Measurements from ENCODE around the gene NOP14. TPM values are rescaled to one million over a fixed set of nuclear protein-coding genes. Genes with fewer than 3 reads are reported as not detected.

Gene NOP14
- total RNA-seq, 4 donors from 2014 or later: 18.2 to 39.6 (median 26.8) TPM

GRCh38 chr4:3009422-3009821 is 46.2 kb upstream of the NOP14 start:
- H3K27ac ChIP-seq: no peak overlapping the region
- H3K9me3 ChIP-seq: no peaks in the 10 kb centered on the region
- H3K4me3 ChIP-seq: no peak overlapping the region
- no peaks in the 10 kb centered on the region for H3K27me3 ChIP-seq
- peaks cover 0 to 12% (median 3%) of the 10 kb centered on the region in 4 donors for H3K4me1 ChIP-seq
- WGBS, 2 donors: 72 to 75% methylated on average over 7 of the region's 7 CpGs
- TF ChIP-seq, protein P1, sequence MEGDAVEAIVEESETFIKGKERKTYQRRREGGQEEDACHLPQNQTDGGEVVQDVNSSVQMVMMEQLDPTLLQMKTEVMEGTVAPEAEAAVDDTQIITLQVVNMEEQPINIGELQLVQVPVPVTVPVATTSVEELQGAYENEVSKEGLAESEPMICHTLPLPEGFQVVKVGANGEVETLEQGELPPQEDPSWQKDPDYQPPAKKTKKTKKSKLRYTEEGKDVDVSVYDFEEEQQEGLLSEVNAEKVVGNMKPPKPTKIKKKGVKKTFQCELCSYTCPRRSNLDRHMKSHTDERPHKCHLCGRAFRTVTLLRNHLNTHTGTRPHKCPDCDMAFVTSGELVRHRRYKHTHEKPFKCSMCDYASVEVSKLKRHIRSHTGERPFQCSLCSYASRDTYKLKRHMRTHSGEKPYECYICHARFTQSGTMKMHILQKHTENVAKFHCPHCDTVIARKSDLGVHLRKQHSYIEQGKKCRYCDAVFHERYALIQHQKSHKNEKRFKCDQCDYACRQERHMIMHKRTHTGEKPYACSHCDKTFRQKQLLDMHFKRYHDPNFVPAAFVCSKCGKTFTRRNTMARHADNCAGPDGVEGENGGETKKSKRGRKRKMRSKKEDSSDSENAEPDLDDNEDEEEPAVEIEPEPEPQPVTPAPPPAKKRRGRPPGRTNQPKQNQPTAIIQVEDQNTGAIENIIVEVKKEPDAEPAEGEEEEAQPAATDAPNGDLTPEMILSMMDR (IDR thresholded peaks at IDR 0.05): no peak
- TF ChIP-seq POLR2A (IDR thresholded peaks at IDR 0.05) (no peak), EP300 (IDR thresholded peaks at IDR 0.05) (no peak)
- no peak for DNase-seq (ENCODE audit: low spot score in 2 of 2)
- no peaks in the 10 kb centered on the region for H3K36me3 ChIP-seq

GRCh38 chr4:3007724-3008123 is 44.5 kb upstream of the NOP14 start:
- TF ChIP-seq POLR2A (IDR thresholded peaks at IDR 0.05) (no peak), EP300 (IDR thresholded peaks at IDR 0.05) (no peak)
- TF ChIP-seq, protein P1 (IDR thresholded peaks at IDR 0.05): no peak
- Histone ChIP-seq H3K4me1 (peaks cover 0 to 12% (median 3%) of the 10 kb centered on the region in 4 donors), H3K36me3 (no peaks in the 10 kb centered on the region), H3K27me3 (no peaks in the 10 kb centered on the region), H3K4me3 (no peak overlapping the region), H3K27ac (no peak overlapping the region), H3K9me3 (no peaks in the 10 kb centered on the region)
- 92 to 93% methylated on average over 2 of the region's 2 CpGs for WGBS, 2 donors
- no peak for DNase-seq (ENCODE audit: low spot score in 2 of 2)

GRCh38 chr4:2996415-2996814 is 33.2 kb upstream of the NOP14 start:
- TF ChIP-seq, protein P1 (IDR thresholded peaks at IDR 0.05): no peak
- WGBS, 2 donors: 93 to 96% methylated on average over 4 of the region's 4 CpGs
- Histone ChIP-seq H3K9me3 (no peaks in the 10 kb centered on the region), H3K4me3 (no peak overlapping the region), H3K27ac (no peak overlapping the region), H3K27me3 (no peaks in the 10 kb centered on the region), H3K36me3 (peaks cover 0 to 8% (median 0%) of the 10 kb centered on the region in 3 donors), H3K4me1 (no peaks in the 10 kb centered on the region)
- DNase-seq (ENCODE audit: low spot score in 2 of 2): no peak

DNA sequence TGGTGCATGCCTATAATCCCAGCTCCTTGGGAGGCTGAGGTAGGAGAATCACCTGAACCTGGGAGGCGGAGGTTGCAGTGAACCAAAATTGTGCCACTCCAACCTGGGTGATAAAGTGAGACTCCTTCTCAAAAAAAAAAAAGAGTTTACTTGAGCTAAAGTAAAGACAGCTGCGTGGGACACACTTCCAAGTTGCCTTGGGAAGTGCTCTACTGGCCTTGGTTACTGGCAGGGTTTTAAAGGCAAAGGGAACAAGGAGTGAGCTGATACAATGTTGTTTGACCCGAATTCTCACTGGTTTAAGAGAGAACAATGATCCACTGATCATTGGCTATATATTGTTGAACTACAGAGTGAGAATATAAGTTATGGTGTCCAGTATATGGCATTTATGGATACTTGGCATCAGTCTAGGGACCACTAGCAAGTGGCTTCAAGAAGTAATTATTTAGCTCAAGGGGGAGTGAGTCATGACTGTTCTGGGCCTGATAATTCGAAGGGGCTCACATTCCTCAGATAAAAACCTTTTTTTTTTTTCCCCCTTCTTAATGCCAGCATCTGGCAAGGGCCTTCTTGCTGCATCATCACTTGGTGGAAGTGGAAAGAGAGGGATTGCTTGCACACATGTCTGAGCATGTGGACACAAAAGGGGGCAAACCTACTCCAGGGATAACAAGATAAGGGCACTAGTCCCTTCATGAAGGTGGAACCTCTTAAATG is 32.5 kb upstream of the NOP14 start:
- no peaks in the 10 kb centered on the region for H3K4me1 ChIP-seq
- WGBS, 2 donors: 69 to 76% methylated on average over 4 of the region's 4 CpGs
- H3K4me3 ChIP-seq: no peak overlapping the region
- peaks cover 0 to 8% (median 0%) of the 10 kb centered on the region in 3 donors for H3K36me3 ChIP-seq
- no peak for DNase-seq (ENCODE audit: low spot score in 2 of 2)
- no peaks in the 10 kb centered on the region for H3K9me3 ChIP-seq
- no peak overlapping the region for H3K27ac ChIP-seq
- H3K27me3 ChIP-seq: no peaks in the 10 kb centered on the region
- TF ChIP-seq, protein P1 (IDR thresholded peaks at IDR 0.05): no peak
- TF ChIP-seq EP300 (IDR thresholded peaks at IDR 0.05) (no peak), POLR2A (IDR thresholded peaks at IDR 0.05) (no peak)

- TF ChIP-seq, protein P1 (IDR thresholded peaks at IDR 0.05): no peak
- no peak for TF ChIP-seq EP300 (IDR thresholded peaks at IDR 0.05)
- TF ChIP-seq POLR2A (IDR thresholded peaks at IDR 0.05): no peak
- Histone ChIP-seq H3K27me3 (no peaks in the 10 kb centered on the region), H3K4me1 (no peaks in the 10 kb centered on the region), H3K4me3 (no peak overlapping the region), H3K36me3 (peaks cover 0 to 8% (median 0%) of the 10 kb centered on the region in 3 donors), H3K27ac (no peak overlapping the region), H3K9me3 (no peaks in the 10 kb centered on the region)
- no peak for DNase-seq (ENCODE audit: low spot score in 2 of 2)
- 96% methylated on average over 4 of the region's 4 CpGs for WGBS, 2 donors
These were observed 31.7 kb upstream of the NOP14 start for GRCh38 chr4:2994917-2995316.

Data from tibial nerve (tissue), 4 donors.